A549 treated with Hydrocortisone at 1 μM for 4 hours (cell line): ENCODE data around the gene SGCE. TPM values are rescaled to one million over a fixed set of nuclear protein-coding genes. Genes with fewer than 3 reads are reported as not detected.

Experiments
- total RNA-seq: library from RNA; stranded (reverse); fragments of 200-300 nt; extraction: Qiagen RNA extraction; gene quantifications from 5 replicates; pipeline ENCODE4 v1.2.3, GENCODE V29; 2022

SGCE gene, protein sequence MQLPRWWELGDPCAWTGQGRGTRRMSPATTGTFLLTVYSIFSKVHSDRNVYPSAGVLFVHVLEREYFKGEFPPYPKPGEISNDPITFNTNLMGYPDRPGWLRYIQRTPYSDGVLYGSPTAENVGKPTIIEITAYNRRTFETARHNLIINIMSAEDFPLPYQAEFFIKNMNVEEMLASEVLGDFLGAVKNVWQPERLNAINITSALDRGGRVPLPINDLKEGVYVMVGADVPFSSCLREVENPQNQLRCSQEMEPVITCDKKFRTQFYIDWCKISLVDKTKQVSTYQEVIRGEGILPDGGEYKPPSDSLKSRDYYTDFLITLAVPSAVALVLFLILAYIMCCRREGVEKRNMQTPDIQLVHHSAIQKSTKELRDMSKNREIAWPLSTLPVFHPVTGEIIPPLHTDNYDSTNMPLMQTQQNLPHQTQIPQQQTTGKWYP
- 45.9 to 53.3 TPM (median 52.9 TPM) in 5 replicates for total RNA-seq

DNA sequence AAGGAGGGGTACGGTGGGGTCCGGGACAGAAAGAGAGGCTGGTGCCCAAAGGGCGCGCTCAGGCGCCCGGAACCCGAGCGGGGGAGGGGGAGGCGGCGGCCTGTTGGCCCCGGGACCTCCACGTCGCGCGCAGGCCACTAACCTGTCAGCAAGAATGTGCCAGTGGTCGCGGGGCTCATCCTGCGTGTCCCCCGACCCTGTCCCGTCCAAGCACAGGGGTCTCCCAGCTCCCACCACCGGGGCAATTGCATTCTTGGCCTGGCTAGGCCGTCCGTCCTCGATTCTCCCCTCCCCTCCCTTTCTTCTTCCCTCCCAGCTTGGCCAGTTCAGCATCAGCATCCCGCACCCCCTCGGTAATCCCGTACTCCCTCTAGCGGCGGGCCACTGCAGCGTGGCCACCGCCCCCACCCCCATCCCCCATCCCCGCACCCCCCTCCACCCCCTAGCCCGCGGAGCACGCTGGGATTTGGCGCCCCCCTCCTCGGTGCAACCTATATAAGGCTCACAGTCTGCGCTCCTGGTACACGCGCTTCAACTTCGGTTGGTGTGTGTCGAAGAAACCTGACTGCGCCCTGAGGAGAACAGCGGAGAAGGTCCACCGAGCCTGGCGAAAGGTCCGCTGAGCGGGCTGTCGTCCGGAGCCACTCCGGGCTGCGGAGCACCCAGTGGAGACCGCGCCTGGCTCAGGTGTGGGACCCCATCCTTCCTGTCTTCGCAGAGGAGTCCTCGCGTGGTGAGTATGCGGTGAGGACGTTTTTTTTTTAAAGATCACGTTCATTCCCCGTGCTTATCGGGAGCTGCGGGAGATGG, at the start of gene SGCE:
Gene SGCE, minus strand, starts transcription at position 286 of the 810 bp plus-strand sequence. Its CDS starts 35 bp downstream, at position 251.

Other genes starting within 250 kb of the SGCE start
- gene CASD1, start 146.3 kb downstream of the SGCE start, total RNA-seq, result 7.1 to 11.6 TPM (median 9.4 TPM) in 5 replicates